Measurements from ENCODE around the gene NKAP.

DNA sequence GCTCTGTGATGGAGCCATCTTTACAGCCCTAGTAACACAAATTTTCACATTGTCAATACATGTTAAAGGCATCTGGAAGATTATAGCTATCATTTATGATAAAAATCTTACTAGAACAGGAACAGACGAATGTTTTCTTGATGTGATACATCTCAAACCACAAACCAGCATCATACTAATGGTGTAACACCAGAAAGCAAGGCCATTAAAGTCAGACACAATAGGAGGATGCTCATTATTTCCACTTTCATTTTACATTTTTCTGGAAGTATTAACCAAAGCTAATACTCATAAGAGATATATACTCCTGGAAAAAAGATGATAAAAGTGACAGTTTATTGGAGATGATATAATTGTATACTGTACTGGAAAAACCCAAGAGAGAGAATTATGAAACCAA, 42.6 kb downstream of the NKAP start:
- TF ChIP-seq, protein P1, sequence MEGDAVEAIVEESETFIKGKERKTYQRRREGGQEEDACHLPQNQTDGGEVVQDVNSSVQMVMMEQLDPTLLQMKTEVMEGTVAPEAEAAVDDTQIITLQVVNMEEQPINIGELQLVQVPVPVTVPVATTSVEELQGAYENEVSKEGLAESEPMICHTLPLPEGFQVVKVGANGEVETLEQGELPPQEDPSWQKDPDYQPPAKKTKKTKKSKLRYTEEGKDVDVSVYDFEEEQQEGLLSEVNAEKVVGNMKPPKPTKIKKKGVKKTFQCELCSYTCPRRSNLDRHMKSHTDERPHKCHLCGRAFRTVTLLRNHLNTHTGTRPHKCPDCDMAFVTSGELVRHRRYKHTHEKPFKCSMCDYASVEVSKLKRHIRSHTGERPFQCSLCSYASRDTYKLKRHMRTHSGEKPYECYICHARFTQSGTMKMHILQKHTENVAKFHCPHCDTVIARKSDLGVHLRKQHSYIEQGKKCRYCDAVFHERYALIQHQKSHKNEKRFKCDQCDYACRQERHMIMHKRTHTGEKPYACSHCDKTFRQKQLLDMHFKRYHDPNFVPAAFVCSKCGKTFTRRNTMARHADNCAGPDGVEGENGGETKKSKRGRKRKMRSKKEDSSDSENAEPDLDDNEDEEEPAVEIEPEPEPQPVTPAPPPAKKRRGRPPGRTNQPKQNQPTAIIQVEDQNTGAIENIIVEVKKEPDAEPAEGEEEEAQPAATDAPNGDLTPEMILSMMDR (IDR thresholded peaks at IDR 0.05) = no peak
- no peak for TF ChIP-seq POLR2A (IDR thresholded peaks at IDR 0.05)
